T-cell (primary cell): ENCODE data around the gene CACNG4. TPM values are rescaled to one million over a fixed set of nuclear protein-coding genes. Genes with fewer than 3 reads are reported as not detected.
"Not testable (repeated sequence)": the region's sequence is repeated elsewhere in the genome, so short reads cannot be mapped to it uniquely, and the experiment has no call there.

Experiments
- ATAC-seq, 4 experiments: fragments of 200-7000 bp in 3 of 4; fragments of 150-1000 bp in 1 of 4; cut with Tn5 transposase; replicated peaks in 1 of 4; 1 replicate in 3 of 4; 2 replicates in 1 of 4; pipeline ENCODE4 v1.10.0; 2021; ENCODE audit warnings: moderate library complexity in 3 of 4, mild to moderate bottlenecking in 2 of 4, moderate number of reproducible peaks in 1 of 4
- CTCF ChIA-PET, 2 donors: fragments of 300-600 bp; sonication (Branson Sonifier 250); formaldehyde crosslinking; loops; one replicate each; lab custom pipeline; 2022; ENCODE audit warnings: antibody characterized with exemption in 2 of 2; lab: Charles Lee
- POLR2A ChIA-PET, 2 donors: fragments of 300-600 bp; sonication (Branson Sonifier 250); formaldehyde crosslinking; loops; one replicate each; lab custom pipeline; 2022; ENCODE audit warnings: antibody characterized with exemption in 2 of 2; lab: Charles Lee
- DNase-seq, 35 experiments: peaks; one replicate each; pipeline versions ENCODE4 v3.0.0 to v3.0.0-alpha.2; 2013 to 2023
- H3K27ac ChIP-seq: one replicate; pipeline ENCODE4 v1.5.1; 2013; ENCODE audit warnings: low read length
- H3K27me3 ChIP-seq, 2 experiments: replicated peaks in 1 of 2; 1 replicate in 1 of 2; 2 replicates in 1 of 2; pipeline versions ENCODE4 v1.6.1 to v1.7.0; 2013; ENCODE audit warnings: low read length in 1 of 2, mixed read lengths in 1 of 2; ENCODE audit not compliant: control insufficient read depth in 2 of 2, insufficient read depth in 2 of 2; ENCODE audit errors: extremely low read depth in 1 of 2
- H3K36me3 ChIP-seq, 2 donors: 1 replicate in 1 of 2; 2 replicates in 1 of 2; pipeline versions ENCODE4 v1.6.1 to v1.7.0; 2013; ENCODE audit warnings: low read length in 1 of 2; ENCODE audit not compliant: control insufficient read depth in 2 of 2, insufficient read depth in 1 of 2; ENCODE audit errors: extremely low read depth in 1 of 2
- H3K4me1 ChIP-seq, 2 experiments: 1 replicate in 1 of 2; 2 replicates in 1 of 2; pipeline versions ENCODE4 v1.6.1 to v1.7.0; 2013; ENCODE audit warnings: low read length in 2 of 2, mixed read lengths in 1 of 2; ENCODE audit not compliant: insufficient read depth in 2 of 2, control insufficient read depth in 1 of 2; ENCODE audit errors: extremely low read depth in 1 of 2
- H3K4me3 ChIP-seq, 2 donors: 1 replicate in 1 of 2; 2 replicates in 1 of 2; pipeline versions ENCODE4 v1.5.1 to v1.7.0; 2013; ENCODE audit warnings: mild to moderate bottlenecking in 2 of 2, low read length in 1 of 2, moderate library complexity in 1 of 2; ENCODE audit not compliant: control insufficient read depth in 1 of 2; ENCODE audit errors: extremely low read depth in 1 of 2
- H3K9me3 ChIP-seq: 2 replicates; pipeline ENCODE4 v1.7.0; 2013
- H3K27ac Mint-ChIP-seq, 2 donors: one replicate each; pipeline ENCODE4 v1.8.0; 2020 to 2021; ENCODE audit warnings: mild to moderate bottlenecking in 2 of 2, mixed read lengths in 2 of 2
- H3K27me3 Mint-ChIP-seq, 2 donors: one replicate each; pipeline ENCODE4 v1.8.0; 2021 to 2022; ENCODE audit warnings: mixed read lengths in 2 of 2
- H3K36me3 Mint-ChIP-seq: one replicate; pipeline ENCODE4 v1.8.0; 2021; ENCODE audit warnings: mixed read lengths
- H3K4me1 Mint-ChIP-seq, 3 donors: one replicate each; pipeline ENCODE4 v1.8.0; 2020 to 2022; ENCODE audit warnings: mixed read lengths in 3 of 3, mild to moderate bottlenecking in 1 of 3
- H3K4me3 Mint-ChIP-seq, 3 donors: one replicate each; pipeline ENCODE4 v1.8.0; 2020 to 2022; ENCODE audit warnings: mild to moderate bottlenecking in 3 of 3, mixed read lengths in 3 of 3, moderate library complexity in 3 of 3
- H3K9me3 Mint-ChIP-seq, 3 donors: one replicate each; pipeline ENCODE4 v1.8.0; 2020 to 2022; ENCODE audit warnings: mixed read lengths in 3 of 3
- WGBS: methylation state at CpG from one replicate; pipeline ENCODE4 v1.1.5; 2013; ENCODE audit warnings: missing lambda C conversion rate; ENCODE audit not compliant: insufficient coverage; 5-methylcytosine and 5-hydroxymethylcytosine counted together
- total RNA-seq, 35 experiments: library from RNA in 6 of 35; stranded (reverse) in 6 of 35; fragments of 120-200 nt in 1 of 35; gene quantifications; one replicate each; pipeline versions ENCODE4 v1.2.1 to v1.2.4 and lab custom pipeline; 2013 to 2026

The CACNG4 gene
- total RNA-seq, 5 donors from 2014 or later (not counting 1 experiment from before 2014, with no cell fraction given) = 0.06 to 0.20 (median 0.13) TPM; not detected in 2

DNA sequence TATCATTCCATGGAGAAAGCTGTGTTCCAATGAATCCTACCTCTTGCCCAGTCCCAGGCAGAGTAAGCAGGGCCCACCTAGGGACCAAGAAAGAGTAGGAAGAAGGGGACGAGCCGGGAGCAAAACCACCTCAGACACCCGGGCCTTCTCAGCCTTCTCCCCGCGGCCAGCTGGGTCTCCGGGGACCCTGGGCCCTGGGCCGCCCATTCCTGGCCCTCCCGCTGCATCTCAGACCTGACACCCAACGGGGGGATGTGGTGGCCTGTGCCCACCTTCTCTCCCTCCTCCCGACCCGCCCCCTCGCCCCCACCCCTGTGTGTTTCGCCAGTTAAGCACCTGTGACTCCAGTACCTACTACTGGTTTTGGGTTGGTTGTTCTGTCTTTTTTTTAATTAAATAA is 68.5 kb downstream of the CACNG4 start:
- H3K9me3 ChIP-seq = no peaks in the 10 kb centered on the region
- Mint-ChIP-seq H3K27ac (no peak overlapping the region), H3K36me3 (no peaks in the 10 kb centered on the region), H3K9me3 (no peaks in the 10 kb centered on the region), H3K4me3 (no peak overlapping the region), H3K27me3 (peaks cover 6 to 19% of the 10 kb centered on the region in 2 donors), H3K4me1 (no peaks in the 10 kb centered on the region)
- DNase-seq (no peak), ATAC-seq (no peak)
- no peaks in the 10 kb centered on the region for H3K4me1 ChIP-seq
- CTCF ChIA-PET = no interaction called here
- POLR2A ChIA-PET = no interaction called here
- peaks cover 0 to 3% of the 10 kb centered on the region in 2 experiments for H3K27me3 ChIP-seq
- 100% methylated on average over 1 of the region's 13 CpGs for whole genome bisulfite sequencing
- no peak overlapping the region for H3K4me3 ChIP-seq
- H3K27ac ChIP-seq = no peak overlapping the region
- no peaks in the 10 kb centered on the region for H3K36me3 ChIP-seq

DNA sequence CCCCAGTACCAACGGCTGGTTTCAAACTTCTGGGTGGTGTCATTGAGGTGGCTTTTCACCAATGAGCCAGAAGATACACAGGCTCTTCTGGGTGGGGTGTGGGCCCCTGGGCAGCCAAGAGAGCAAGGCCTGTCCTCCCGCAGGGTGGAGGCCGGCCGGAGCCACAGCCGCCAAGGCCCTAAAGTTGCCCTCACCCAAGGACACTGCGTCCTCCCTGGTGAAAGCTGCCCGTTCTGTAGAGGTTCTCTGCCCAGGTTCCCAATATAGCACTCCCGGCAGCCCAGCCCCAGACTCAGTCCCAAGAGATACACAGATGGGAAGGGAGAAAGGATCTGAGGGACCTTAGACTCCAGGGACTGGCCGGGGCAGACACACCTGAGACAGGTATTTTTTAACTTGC is 69.1 kb downstream of the CACNG4 start:
- 95% methylated on average over 7 of the region's 9 CpGs for WGBS
- Mint-ChIP-seq H3K36me3 (no peaks in the 10 kb centered on the region), H3K27me3 (peaks cover 6 to 19% of the 10 kb centered on the region in 2 donors), H3K27ac (no peak overlapping the region), H3K4me3 (no peak overlapping the region), H3K9me3 (no peaks in the 10 kb centered on the region), H3K4me1 (no peaks in the 10 kb centered on the region)
- ChIA-PET CTCF (no interaction called here), POLR2A (no interaction called here)
- no peak overlapping the region for H3K27ac ChIP-seq
- no peak overlapping the region for H3K4me3 ChIP-seq
- no peak for DNase-seq
- no peaks in the 10 kb centered on the region for H3K4me1 ChIP-seq
- peaks cover 0 to 3% of the 10 kb centered on the region in 2 experiments for H3K27me3 ChIP-seq
- ATAC-seq = no peak
- no peaks in the 10 kb centered on the region for H3K9me3 ChIP-seq
- H3K36me3 ChIP-seq = no peaks in the 10 kb centered on the region

DNA sequence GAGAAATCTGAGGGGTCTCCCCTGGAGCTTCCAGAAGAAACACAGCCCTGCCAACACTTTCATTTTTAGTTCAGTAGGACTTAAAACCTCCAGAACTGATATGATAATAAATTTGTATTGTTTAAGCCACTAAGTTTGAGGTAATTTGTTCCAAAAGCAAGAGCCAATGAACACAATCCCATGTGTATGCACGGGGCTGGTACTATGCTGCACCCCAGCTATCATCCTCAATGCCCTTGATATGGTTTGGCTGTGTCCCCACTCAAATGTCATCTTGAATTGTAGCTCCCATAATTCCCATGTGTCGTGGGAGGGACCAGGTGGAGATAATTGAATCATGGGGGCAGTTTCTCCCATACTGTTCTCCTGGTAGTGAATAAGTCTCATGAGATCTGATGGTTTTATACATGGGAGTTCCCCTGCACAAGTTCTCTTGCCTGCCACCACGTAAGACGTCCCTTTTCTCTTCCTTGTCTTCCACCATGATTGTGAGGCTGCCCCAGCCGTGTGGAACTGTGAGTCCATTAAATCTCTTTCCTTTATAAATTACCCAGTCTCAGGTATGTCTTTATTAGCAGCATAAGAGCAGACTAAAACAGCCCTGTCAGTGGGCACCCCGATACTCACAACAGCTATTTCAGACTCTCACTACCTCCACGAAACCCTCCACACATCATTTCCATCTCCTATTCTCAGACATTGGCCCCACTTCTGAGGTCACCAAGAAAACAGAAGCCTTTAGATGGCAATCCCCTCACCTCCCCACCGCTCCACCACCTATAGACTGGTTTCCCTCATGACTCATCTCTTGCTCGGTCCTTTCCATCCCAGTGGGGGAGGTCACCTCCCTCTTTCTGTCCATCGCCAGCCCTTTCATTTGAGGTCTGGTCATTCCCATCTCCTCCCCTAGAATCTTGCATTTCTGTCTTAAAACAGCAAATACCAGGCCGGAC is 70.9 kb downstream of the CACNG4 start:
- H3K4me3 Mint-ChIP-seq = no peak overlapping the region
- ATAC-seq = no peak
- CTCF ChIA-PET = no interaction called here

GRCh38 chr17:67038861-67039365 is 74.4 kb downstream of the CACNG4 start:
- Mint-ChIP-seq H3K27ac (no peak overlapping the region), H3K9me3 (no peaks in the 10 kb centered on the region), H3K4me3 (no peak overlapping the region), H3K4me1 (no peaks in the 10 kb centered on the region), H3K36me3 (no peaks in the 10 kb centered on the region), H3K27me3 (peaks cover 6 to 19% of the 10 kb centered on the region in 2 donors)
- no peak overlapping the region for H3K27ac ChIP-seq
- no peak overlapping the region for H3K4me3 ChIP-seq
- ChIA-PET POLR2A (no interaction called here), CTCF (no interaction called here)
- 100% methylated on average over 1 of the region's 5 CpGs for WGBS
- ATAC-seq = no peak
- H3K27me3 ChIP-seq = peaks cover 0 to 7% of the 10 kb centered on the region in 2 experiments
- no peaks in the 10 kb centered on the region for H3K9me3 ChIP-seq
- no peaks in the 10 kb centered on the region for H3K4me1 ChIP-seq
- no peaks in the 10 kb centered on the region for H3K36me3 ChIP-seq
- DNase-seq = no peak

More for the DNA sequence above, 70.9 kb downstream of the CACNG4 start:
- no peaks in the 10 kb centered on the region for H3K9me3 Mint-ChIP-seq
- H3K27me3 Mint-ChIP-seq = peaks cover 6 to 19% of the 10 kb centered on the region in 2 donors
- peaks cover 0 to 6% of the 10 kb centered on the region in 2 experiments for H3K27me3 ChIP-seq
- H3K4me3 ChIP-seq = no peak overlapping the region
- no peaks in the 10 kb centered on the region for H3K4me1 Mint-ChIP-seq
- POLR2A ChIA-PET = no interaction called here
- DNase-seq = no peak
- 62% methylated on average over 9 of the region's 11 CpGs for WGBS
- H3K4me1 ChIP-seq = no peaks in the 10 kb centered on the region
- no peaks in the 10 kb centered on the region for H3K36me3 Mint-ChIP-seq
- H3K9me3 ChIP-seq = no peaks in the 10 kb centered on the region
- H3K36me3 ChIP-seq = no peaks in the 10 kb centered on the region
- H3K27ac ChIP-seq = no peak overlapping the region
- no peak overlapping the region for H3K27ac Mint-ChIP-seq

GRCh38 chr17:67040652-67041051 is 76.1 kb downstream of the CACNG4 start:
- no peaks in the 10 kb centered on the region for H3K4me1 ChIP-seq
- no peaks in the 10 kb centered on the region for H3K36me3 Mint-ChIP-seq
- no peaks in the 10 kb centered on the region for H3K36me3 ChIP-seq
- 52% methylated on average over 2 of the region's 6 CpGs for whole genome bisulfite sequencing
- no peak overlapping the region for H3K27ac ChIP-seq
- no peak for ATAC-seq
- no peak overlapping the region for H3K4me3 ChIP-seq
- ChIA-PET POLR2A (no interaction called here), CTCF (no interaction called here)
- no peaks in the 10 kb centered on the region for H3K9me3 Mint-ChIP-seq
- peaks cover 0 to 9% of the 10 kb centered on the region in 2 experiments for H3K27me3 ChIP-seq
- no peak for DNase-seq
- H3K4me3 Mint-ChIP-seq = no peak overlapping the region
- peaks cover 6 to 8% of the 10 kb centered on the region in 2 donors for H3K27me3 Mint-ChIP-seq
- no peaks in the 10 kb centered on the region for H3K4me1 Mint-ChIP-seq
- H3K27ac Mint-ChIP-seq = no peak overlapping the region
- no peaks in the 10 kb centered on the region for H3K9me3 ChIP-seq

GRCh38 chr17:67041119-67041518 is 76.6 kb downstream of the CACNG4 start:
- not testable (repeated sequence) for H3K27ac Mint-ChIP-seq

More at GRCh38 chr17:67041119-67041518, 76.6 kb downstream of the CACNG4 start:
- ATAC-seq, H3K4me1 ChIP-seq, H3K4me3 ChIP-seq, DNase-seq, H3K36me3 Mint-ChIP-seq, H3K36me3 ChIP-seq, H3K9me3 Mint-ChIP-seq, H3K4me3 Mint-ChIP-seq, H3K27me3 Mint-ChIP-seq, POLR2A ChIA-PET, H3K9me3 ChIP-seq, H3K4me1 Mint-ChIP-seq, CTCF ChIA-PET, H3K27me3 ChIP-seq, H3K27ac ChIP-seq: not testable (repeated sequence)
- 80% methylated on average over 2 of the region's 5 CpGs for WGBS
